Esophagus squamous epithelium (tissue), 4 donors: ENCODE data around the gene HMGN3.
A peak's percentile ranks its signal among the peaks of the same experiment; 100 is the strongest.

ENCODE experiments used
- CTCF ChIP-seq, 6 experiments: fragments of 450-650 bp in 4 of 6; fragments of 200-600 bp in 2 of 6; sonication (generic) in 2 of 6; IDR thresholded peaks; one replicate each; pipeline ENCODE4 v1.5.1; 2016 to 2019; ENCODE audit warnings: antibody characterized with exemption in 6 of 6, mild to moderate bottlenecking in 4 of 6, moderate library complexity in 4 of 6
- POLR2A ChIP-seq, 4 donors: fragments of 450-650 bp; IDR thresholded peaks; one replicate each; pipeline ENCODE4 v1.6.1; 2017; ENCODE audit warnings: antibody characterized with exemption in 4 of 4, mild to moderate bottlenecking in 4 of 4, moderate library complexity in 3 of 4

GRCh38 chr6:79234150-79235022 lies at the start of gene HMGN3:
- TF ChIP-seq POLR2A (IDR thresholded peaks at IDR 0.05) (peak in 2 of 4 donors; percentile 82 to 86), CTCF (IDR thresholded peaks at IDR 0.05) (peak in 4 of 6 experiments; percentile 4 to 22 (median 10))
